Brain microvascular endothelial cell (primary cell): ENCODE measurements around the gene KCNN3.

Experiments used
- DNase-seq: peaks from one replicate; pipeline ENCODE4 v3.0.0-alpha.2; 2020
- H3K27ac ChIP-seq: fragments of 250-450 bp; sonication (Bioruptor Pico); 2 replicates; pipeline ENCODE4 v1.5.1; 2020; ENCODE audit warnings: mild to moderate bottlenecking, moderate library complexity
- H3K27me3 ChIP-seq: fragments of 250-450 bp; sonication (Bioruptor Pico); replicated peaks from 2 replicates; pipeline ENCODE4 v1.5.1; 2020; ENCODE audit warnings: mild to moderate bottlenecking
- H3K36me3 ChIP-seq: fragments of 250-450 bp; sonication (Bioruptor Pico); replicated peaks from 2 replicates; pipeline ENCODE4 v1.5.1; 2020; ENCODE audit warnings: mild to moderate bottlenecking
- H3K4me3 ChIP-seq: 2 replicates; pipeline ENCODE4 v1.5.1; 2011; ENCODE audit warnings: low read depth, mild to moderate bottlenecking, control low read depth, low read length, moderate library complexity
- in situ Hi-C: cut with HindIII; loops from 2 replicates; pipeline ENCODE4 v1.10.0; 2017; ENCODE audit warnings: low sequenced_read_pairs, low pct_ligation_motif_present
- TF ChIP-seq, protein P1 (sequence below): IDR thresholded peaks from 2 replicates; pipeline ENCODE4 v1.5.1; 2011; ENCODE audit warnings: low read depth, mild to moderate bottlenecking, moderate library complexity, low read length, control low read depth, inconsistent platforms; ENCODE audit errors: missing control alignments

KCNN3 gene

DNA sequence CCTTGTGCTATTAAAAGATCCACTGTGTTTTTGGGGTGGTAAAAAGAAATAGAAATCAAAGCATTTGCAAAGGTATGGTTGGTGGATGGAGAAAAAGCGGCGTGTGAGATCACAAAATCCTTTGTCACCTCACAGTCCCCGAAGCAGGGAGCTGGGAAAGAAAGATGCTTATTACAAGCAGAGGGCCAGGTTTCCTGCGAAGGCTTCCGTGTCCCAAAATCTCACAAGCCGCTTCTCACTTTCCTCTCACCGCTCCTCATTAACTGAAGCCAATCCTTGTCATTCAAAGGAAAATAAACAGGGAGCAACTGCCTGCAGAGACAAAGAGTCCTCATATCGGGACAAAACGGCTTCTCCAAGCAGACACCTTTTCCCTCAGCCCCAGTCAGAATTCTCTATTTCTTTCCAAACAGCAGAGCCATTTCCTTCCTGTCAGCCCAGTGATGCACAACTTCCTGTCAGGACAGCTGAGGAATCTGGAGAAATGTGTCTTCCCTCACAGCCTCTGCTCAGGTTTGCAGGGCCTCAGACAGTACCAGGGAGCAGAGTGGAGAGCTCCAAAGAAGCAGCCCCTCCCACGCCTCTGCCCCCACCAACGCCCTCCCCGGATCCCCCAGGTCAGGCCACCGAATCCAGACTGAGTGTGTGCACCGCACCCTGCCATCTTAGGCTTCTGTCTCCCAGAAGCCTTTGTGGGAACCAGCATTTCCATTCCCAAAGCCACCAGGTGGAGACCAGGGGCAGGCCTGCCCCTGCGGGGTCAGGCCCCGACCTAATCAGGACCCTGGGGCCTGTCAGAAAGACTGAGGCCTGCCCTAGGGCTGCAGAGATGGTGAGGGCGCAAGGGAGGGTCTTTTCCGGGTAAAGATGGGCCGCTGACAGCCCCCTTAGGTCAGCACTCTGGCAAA is 29.6 kb downstream of the KCNN3 start:
- Histone ChIP-seq H3K27me3 (no peaks in the 10 kb centered on the region), H3K27ac (no peak overlapping the region), H3K4me3 (no peak overlapping the region), H3K36me3 (no peaks in the 10 kb centered on the region)
- in situ Hi-C loops: no loop called here
- TF ChIP-seq, protein P1, sequence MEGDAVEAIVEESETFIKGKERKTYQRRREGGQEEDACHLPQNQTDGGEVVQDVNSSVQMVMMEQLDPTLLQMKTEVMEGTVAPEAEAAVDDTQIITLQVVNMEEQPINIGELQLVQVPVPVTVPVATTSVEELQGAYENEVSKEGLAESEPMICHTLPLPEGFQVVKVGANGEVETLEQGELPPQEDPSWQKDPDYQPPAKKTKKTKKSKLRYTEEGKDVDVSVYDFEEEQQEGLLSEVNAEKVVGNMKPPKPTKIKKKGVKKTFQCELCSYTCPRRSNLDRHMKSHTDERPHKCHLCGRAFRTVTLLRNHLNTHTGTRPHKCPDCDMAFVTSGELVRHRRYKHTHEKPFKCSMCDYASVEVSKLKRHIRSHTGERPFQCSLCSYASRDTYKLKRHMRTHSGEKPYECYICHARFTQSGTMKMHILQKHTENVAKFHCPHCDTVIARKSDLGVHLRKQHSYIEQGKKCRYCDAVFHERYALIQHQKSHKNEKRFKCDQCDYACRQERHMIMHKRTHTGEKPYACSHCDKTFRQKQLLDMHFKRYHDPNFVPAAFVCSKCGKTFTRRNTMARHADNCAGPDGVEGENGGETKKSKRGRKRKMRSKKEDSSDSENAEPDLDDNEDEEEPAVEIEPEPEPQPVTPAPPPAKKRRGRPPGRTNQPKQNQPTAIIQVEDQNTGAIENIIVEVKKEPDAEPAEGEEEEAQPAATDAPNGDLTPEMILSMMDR: no peak
- no peak for DNase-seq

DNA sequence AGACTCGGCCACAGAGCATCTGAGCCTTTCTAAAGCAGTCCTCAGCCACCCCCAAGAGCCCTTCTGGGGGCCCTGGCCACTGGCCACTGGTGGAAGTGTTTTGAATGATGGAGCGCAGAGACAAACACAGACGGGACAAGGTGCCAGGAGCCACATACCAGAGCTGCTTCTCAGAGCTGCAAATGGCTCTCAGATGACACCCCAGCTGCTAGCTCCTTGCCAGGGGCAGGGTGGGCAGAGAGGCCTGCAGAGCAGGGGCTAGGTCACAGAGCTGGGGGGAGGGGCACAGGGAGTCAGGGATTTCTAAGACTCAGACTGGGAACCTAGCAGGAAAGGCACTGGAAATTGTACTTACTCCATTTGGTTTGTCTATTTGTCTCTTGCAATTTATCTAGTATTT is 30.4 kb downstream of the KCNN3 start:
- no peak for DNase-seq
- TF ChIP-seq, protein P1: no peak
- Histone ChIP-seq H3K27ac (no peak overlapping the region), H3K36me3 (no peaks in the 10 kb centered on the region), H3K4me3 (no peak overlapping the region), H3K27me3 (no peaks in the 10 kb centered on the region)
- in situ Hi-C loops: no loop called here

DNA sequence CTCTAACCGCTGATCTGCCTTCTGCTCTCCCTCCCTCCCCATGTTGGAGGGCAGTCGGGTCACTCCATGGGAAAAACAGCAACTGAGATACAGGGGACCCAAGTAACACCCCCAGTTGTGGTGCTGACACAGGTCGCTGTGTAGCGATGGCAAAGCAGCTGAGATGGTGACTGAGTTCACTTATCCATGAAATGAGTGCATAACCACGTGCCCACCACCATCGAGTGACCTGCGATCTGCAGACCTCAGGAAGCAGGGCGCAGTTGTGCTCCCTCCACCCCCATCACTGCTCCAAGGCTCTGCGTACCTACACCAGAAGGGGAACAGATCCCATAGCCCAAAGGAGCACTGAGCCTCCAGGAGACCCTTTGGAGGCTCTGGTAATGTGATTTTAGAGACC is 31.1 kb downstream of the KCNN3 start:
- no peaks in the 10 kb centered on the region for H3K36me3 ChIP-seq
- H3K27me3 ChIP-seq: no peaks in the 10 kb centered on the region
- TF ChIP-seq, protein P1: no peak
- in situ Hi-C loops: no loop called here
- H3K27ac ChIP-seq: no peak overlapping the region
- no peak for DNase-seq
- H3K4me3 ChIP-seq: no peak overlapping the region

DNA sequence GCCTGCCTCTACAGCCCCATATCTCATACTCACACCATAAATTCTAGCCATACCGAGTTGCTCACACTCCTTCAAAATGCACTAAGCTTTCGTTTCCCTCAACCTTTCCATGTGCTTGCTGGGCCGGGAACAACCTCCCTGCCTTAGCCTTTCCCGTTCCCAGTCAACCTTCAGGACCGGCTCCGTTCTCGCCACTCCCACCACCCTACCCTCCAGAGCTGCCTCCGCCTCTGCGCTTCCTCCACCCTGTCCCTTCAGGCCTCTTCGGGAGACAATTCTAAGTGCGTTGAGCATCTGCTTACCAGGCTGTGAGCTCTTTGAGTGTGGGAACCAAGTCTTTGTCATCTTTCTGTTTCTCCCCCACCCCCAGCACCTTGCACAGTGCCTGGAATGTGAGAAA is 31.6 kb downstream of the KCNN3 start:
- TF ChIP-seq, protein P1: no peak
- no peak overlapping the region for H3K27ac ChIP-seq
- no peak overlapping the region for H3K4me3 ChIP-seq
- in situ Hi-C loops: no loop called here
- H3K36me3 ChIP-seq: no peaks in the 10 kb centered on the region
- DNase-seq: no peak
- no peaks in the 10 kb centered on the region for H3K27me3 ChIP-seq

GRCh38 chr1:154837672-154838171 is 32.4 kb downstream of the KCNN3 start:
- Histone ChIP-seq H3K36me3 (no peaks in the 10 kb centered on the region), H3K4me3 (no peak overlapping the region), H3K27me3 (no peaks in the 10 kb centered on the region), H3K27ac (no peak overlapping the region)
- DNase-seq: no peak
- in situ Hi-C loops: no loop called here
- TF ChIP-seq, protein P1: no peak
